ENCODE data around the gene FOXK1. TPM values are rescaled to one million over a fixed set of nuclear protein-coding genes. Genes with fewer than 3 reads are reported as not detected.

FOXK1 gene
- total and polyA plus RNA-seq, 2 experiments from 2014 or later = 2.3 to 12.7 TPM

DNA sequence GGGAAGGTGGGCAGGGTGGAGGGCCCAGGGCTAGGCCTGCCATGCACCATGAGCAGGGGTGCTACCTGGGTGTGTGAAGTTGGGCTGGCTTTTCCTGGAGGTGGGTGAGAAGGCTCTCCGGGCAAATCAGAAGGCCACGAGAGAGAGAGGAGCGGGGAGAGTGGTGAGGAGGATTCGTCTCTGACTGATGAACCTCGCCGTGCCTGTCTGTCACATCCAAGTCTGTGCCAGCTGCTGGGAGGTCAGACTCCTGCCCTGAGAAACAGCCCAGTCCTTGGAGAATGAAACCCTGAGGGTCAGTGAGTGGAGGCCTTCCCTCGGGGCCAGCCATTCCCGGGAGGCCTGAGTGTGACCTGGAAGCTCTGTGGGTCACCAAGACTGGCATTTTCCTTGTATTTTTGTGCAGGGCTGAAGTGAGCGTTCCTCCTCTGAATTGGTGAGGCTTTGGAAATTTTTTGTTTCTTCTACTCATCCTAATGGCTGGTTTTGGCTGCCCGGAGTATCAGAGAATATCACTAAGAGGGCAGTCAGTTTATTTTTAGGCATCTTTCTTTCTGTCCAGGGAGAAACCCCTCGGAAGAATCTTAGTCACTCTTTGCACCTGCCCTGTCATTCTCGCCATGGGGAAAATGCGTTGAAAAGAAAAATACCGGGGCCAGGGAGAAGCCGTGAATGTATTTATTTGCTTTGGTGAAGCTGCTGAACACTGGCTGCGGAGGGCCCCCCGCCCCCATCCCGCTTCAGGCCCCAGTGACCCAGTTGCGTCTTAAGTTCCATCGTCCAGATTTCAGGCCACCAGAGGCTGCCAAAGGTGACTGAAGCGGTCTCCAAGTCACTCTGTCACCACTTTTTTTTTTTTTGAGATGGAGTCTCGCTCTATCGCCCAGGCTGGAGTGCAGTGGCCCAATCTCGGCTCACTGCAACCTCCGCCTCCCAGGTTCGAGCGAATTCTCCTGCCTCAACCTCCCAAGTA is 86.8 kb downstream of the FOXK1 start:
- TF ChIP-seq NANOG (IDR thresholded peaks at IDR 0.05; ENCODE audit: borderline replicate concordance) = no peak
- TF ChIP-seq, protein P1, sequence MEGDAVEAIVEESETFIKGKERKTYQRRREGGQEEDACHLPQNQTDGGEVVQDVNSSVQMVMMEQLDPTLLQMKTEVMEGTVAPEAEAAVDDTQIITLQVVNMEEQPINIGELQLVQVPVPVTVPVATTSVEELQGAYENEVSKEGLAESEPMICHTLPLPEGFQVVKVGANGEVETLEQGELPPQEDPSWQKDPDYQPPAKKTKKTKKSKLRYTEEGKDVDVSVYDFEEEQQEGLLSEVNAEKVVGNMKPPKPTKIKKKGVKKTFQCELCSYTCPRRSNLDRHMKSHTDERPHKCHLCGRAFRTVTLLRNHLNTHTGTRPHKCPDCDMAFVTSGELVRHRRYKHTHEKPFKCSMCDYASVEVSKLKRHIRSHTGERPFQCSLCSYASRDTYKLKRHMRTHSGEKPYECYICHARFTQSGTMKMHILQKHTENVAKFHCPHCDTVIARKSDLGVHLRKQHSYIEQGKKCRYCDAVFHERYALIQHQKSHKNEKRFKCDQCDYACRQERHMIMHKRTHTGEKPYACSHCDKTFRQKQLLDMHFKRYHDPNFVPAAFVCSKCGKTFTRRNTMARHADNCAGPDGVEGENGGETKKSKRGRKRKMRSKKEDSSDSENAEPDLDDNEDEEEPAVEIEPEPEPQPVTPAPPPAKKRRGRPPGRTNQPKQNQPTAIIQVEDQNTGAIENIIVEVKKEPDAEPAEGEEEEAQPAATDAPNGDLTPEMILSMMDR (conservative IDR thresholded peaks at IDR 0.05; ENCODE audit: low read depth in 2 of 2) = no peak
- TF ChIP-seq ZNF114 (CRISPR knock-in tag; IDR thresholded peaks at IDR 0.05) = no peak
- TF ChIP-seq EZH2 (IDR thresholded peaks at IDR 0.05; ENCODE audit: low read depth, unreplicated experiment) = no peak
- TF ChIP-seq, protein P2, sequence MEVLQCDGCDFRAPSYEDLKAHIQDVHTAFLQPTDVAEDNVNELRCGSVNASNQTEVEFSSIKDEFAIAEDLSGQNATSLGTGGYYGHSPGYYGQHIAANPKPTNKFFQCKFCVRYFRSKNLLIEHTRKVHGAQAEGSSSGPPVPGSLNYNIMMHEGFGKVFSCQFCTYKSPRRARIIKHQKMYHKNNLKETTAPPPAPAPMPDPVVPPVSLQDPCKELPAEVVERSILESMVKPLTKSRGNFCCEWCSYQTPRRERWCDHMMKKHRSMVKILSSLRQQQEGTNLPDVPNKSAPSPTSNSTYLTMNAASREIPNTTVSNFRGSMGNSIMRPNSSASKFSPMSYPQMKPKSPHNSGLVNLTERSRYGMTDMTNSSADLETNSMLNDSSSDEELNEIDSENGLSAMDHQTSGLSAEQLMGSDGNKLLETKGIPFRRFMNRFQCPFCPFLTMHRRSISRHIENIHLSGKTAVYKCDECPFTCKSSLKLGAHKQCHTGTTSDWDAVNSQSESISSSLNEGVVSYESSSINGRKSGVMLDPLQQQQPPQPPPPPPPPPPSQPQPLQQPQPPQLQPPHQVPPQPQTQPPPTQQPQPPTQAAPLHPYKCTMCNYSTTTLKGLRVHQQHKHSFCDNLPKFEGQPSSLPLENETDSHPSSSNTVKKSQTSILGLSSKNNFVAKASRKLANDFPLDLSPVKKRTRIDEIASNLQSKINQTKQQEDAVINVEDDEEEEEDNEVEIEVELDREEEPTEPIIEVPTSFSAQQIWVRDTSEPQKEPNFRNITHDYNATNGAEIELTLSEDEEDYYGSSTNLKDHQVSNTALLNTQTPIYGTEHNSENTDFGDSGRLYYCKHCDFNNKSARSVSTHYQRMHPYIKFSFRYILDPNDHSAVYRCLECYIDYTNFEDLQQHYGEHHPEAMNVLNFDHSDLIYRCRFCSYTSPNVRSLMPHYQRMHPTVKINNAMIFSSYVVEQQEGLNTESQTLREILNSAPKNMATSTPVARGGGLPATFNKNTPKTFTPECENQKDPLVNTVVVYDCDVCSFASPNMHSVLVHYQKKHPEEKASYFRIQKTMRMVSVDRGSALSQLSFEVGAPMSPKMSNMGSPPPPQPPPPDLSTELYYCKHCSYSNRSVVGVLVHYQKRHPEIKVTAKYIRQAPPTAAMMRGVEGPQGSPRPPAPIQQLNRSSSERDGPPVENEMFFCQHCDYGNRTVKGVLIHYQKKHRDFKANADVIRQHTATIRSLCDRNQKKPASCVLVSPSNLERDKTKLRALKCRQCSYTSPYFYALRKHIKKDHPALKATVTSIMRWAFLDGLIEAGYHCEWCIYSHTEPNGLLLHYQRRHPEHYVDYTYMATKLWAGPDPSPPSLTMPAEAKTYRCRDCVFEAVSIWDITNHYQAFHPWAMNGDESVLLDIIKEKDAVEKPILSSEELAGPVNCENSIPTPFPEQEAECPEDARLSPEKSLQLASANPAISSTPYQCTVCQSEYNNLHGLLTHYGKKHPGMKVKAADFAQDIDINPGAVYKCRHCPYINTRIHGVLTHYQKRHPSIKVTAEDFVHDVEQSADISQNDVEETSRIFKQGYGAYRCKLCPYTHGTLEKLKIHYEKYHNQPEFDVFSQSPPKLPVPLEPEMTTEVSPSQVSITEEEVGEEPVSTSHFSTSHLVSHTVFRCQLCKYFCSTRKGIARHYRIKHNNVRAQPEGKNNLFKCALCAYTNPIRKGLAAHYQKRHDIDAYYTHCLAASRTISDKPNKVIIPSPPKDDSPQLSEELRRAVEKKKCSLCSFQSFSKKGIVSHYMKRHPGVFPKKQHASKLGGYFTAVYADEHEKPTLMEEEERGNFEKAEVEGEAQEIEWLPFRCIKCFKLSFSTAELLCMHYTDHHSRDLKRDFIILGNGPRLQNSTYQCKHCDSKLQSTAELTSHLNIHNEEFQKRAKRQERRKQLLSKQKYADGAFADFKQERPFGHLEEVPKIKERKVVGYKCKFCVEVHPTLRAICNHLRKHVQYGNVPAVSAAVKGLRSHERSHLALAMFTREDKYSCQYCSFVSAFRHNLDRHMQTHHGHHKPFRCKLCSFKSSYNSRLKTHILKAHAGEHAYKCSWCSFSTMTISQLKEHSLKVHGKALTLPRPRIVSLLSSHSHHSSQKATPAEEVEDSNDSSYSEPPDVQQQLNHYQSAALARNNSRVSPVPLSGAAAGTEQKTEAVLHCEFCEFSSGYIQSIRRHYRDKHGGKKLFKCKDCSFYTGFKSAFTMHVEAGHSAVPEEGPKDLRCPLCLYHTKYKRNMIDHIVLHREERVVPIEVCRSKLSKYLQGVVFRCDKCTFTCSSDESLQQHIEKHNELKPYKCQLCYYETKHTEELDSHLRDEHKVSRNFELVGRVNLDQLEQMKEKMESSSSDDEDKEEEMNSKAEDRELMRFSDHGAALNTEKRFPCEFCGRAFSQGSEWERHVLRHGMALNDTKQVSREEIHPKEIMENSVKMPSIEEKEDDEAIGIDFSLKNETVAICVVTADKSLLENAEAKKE (CRISPR knock-in tag; IDR thresholded peaks at IDR 0.05) = no peak
- TF ChIP-seq, protein P3, sequence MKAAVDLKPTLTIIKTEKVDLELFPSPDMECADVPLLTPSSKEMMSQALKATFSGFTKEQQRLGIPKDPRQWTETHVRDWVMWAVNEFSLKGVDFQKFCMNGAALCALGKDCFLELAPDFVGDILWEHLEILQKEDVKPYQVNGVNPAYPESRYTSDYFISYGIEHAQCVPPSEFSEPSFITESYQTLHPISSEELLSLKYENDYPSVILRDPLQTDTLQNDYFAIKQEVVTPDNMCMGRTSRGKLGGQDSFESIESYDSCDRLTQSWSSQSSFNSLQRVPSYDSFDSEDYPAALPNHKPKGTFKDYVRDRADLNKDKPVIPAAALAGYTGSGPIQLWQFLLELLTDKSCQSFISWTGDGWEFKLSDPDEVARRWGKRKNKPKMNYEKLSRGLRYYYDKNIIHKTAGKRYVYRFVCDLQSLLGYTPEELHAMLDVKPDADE (IDR thresholded peaks at IDR 0.05) = no peak
- no peak for TF ChIP-seq POLR2AphosphoS5 (IDR thresholded peaks at IDR 0.05; ENCODE audit: low read depth)
- no peak for TF ChIP-seq STAT1 (IDR thresholded peaks at IDR 0.05; ENCODE audit: unreplicated experiment)
- TF ChIP-seq, protein P4, sequence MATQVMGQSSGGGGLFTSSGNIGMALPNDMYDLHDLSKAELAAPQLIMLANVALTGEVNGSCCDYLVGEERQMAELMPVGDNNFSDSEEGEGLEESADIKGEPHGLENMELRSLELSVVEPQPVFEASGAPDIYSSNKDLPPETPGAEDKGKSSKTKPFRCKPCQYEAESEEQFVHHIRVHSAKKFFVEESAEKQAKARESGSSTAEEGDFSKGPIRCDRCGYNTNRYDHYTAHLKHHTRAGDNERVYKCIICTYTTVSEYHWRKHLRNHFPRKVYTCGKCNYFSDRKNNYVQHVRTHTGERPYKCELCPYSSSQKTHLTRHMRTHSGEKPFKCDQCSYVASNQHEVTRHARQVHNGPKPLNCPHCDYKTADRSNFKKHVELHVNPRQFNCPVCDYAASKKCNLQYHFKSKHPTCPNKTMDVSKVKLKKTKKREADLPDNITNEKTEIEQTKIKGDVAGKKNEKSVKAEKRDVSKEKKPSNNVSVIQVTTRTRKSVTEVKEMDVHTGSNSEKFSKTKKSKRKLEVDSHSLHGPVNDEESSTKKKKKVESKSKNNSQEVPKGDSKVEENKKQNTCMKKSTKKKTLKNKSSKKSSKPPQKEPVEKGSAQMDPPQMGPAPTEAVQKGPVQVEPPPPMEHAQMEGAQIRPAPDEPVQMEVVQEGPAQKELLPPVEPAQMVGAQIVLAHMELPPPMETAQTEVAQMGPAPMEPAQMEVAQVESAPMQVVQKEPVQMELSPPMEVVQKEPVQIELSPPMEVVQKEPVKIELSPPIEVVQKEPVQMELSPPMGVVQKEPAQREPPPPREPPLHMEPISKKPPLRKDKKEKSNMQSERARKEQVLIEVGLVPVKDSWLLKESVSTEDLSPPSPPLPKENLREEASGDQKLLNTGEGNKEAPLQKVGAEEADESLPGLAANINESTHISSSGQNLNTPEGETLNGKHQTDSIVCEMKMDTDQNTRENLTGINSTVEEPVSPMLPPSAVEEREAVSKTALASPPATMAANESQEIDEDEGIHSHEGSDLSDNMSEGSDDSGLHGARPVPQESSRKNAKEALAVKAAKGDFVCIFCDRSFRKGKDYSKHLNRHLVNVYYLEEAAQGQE (IDR thresholded peaks at IDR 0.05; ENCODE audit: unreplicated experiment) = no peak
- no peak for TF ChIP-seq ZNF331 (CRISPR knock-in tag; IDR thresholded peaks at IDR 0.05; ENCODE audit: low read depth)
- no peak for TF ChIP-seq EZH2phosphoT487 (IDR thresholded peaks at IDR 0.05; ENCODE audit: unreplicated experiment)
- no peak for TF ChIP-seq CREB1 (CRISPR knock-in tag; IDR thresholded peaks at IDR 0.05; ENCODE audit: low read depth)
- no peak for TF ChIP-seq JUNB (IDR thresholded peaks at IDR 0.05; ENCODE audit: unreplicated experiment)
- Histone ChIP-seq H3K9me2 (ENCODE audit: insufficient read depth) (no peaks in the 10 kb centered on the region), H3F3A (replicated peaks; ENCODE audit: low read depth) (no peaks in the 10 kb centered on the region), H3K79me2 (replicated peaks; ENCODE audit: insufficient read depth) (no peaks in the 10 kb centered on the region), H4K20me1 (replicated peaks; ENCODE audit: insufficient read depth) (no peaks in the 10 kb centered on the region; the same call in 1 of the 2 replicates), H3K4me1 (ENCODE audit: insufficient read depth) (no peaks in the 10 kb centered on the region), H3K4me3 (no peak overlapping the region), H3K27ac (ENCODE audit: low read depth) (no peak overlapping the region), H3K27me3 (ENCODE audit: insufficient read depth) (no peaks in the 10 kb centered on the region), H3K36me3 (ENCODE audit: insufficient read depth) (no peaks in the 10 kb centered on the region), H3K4me2 (no peak overlapping the region), H2AFZ (no peak overlapping the region)
- H3K4me1 Mint-ChIP-seq = no peaks in the 10 kb centered on the region
- no peaks in the 10 kb centered on the region; the same call in 2 of the 3 replicates for H3K36me3 Mint-ChIP-seq (ENCODE audit: low read depth)
- no peak overlapping the region for H3K27ac Mint-ChIP-seq
- ATAC-seq (no peak), DNase-seq (ENCODE audit: low spot score) (no peak)
- peaks cover 9% of the 10 kb centered on the region for H3K27me3 Mint-ChIP-seq (ENCODE audit: insufficient read depth, low read depth, poor library complexity)
- H3K4me3 Mint-ChIP-seq = no peak overlapping the region
- no peaks in the 10 kb centered on the region; the same call in 2 of the 3 replicates for H3K9me3 Mint-ChIP-seq
